ENCODE data around the gene ITPRIP. TPM values are rescaled to one million over a fixed set of nuclear protein-coding genes. Genes with fewer than 3 reads are reported as not detected.
A peak's percentile ranks its signal among the peaks of the same experiment; 100 is the strongest.

The ITPRIP gene
- total RNA-seq, 6 experiments from 2014 or later: 2.9 to 9.7 (median 7.7) TPM

DNA sequence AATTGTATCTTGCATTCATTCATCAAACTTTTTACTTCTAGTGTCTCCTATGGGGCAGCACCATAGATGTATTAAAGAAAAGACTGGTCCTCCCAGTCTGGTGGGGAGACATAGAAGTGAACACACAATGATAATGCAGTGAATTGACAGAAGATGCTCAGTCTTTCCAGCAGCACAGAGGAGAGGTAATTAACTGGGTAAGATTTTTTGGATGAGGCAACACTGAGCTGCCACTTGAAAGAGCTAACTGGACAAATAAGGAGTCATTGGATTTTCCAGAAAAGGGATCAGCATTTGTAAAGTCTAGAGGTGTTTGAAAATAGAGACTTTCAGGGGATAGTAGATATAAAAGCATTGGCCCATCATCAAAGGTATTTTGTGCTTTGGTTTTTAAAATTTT, 7.2 kb upstream of the ITPRIP start:
- Histone ChIP-seq H3K27me3 (no peaks in the 10 kb centered on the region), H3K36me3 (no peaks in the 10 kb centered on the region), H3K4me1 (peaks cover 0 to 13% (median 6%) of the 10 kb centered on the region in 4 donors), H3K9me3 (no peaks in the 10 kb centered on the region), H3K4me3 (no peak overlapping the region), H3K27ac (no peak overlapping the region)
- ATAC-seq (no peak), DNase-seq (no peak)
- TF ChIP-seq CTCF (IDR thresholded peaks at IDR 0.05): no peak
- TF ChIP-seq POLR2A (IDR thresholded peaks at IDR 0.05): no peak
- intact Hi-C loops (cut with DNase I): loop anchor here (5.0 kb wide), 1 partner anchor 38 kb away; no protein-coding TSS in a partner anchor

- no peaks in the 10 kb centered on the region for H3K9me3 ChIP-seq
- ATAC-seq: no peak
- no peaks in the 10 kb centered on the region for H3K36me3 ChIP-seq
- H3K4me3 ChIP-seq: no peak overlapping the region
- no peak for DNase-seq
- no peaks in the 10 kb centered on the region for H3K27me3 ChIP-seq
- intact Hi-C loops (cut with DNase I): no loop called here
- no peak for TF ChIP-seq CTCF (IDR thresholded peaks at IDR 0.05)
- TF ChIP-seq POLR2A (IDR thresholded peaks at IDR 0.05): no peak
- peak overlapping the region in 1 of 3 donors; percentile 24 for H3K27ac ChIP-seq
- 63% methylated on average over 1 of the region's 1 CpG for WGBS (ENCODE audit: insufficient coverage, low coverage, low lambda C conversion rate, missing lambda C conversion rate)
- peaks cover 0 to 11% (median 5%) of the 10 kb centered on the region in 4 donors for H3K4me1 ChIP-seq
These were observed 6.0 kb upstream of the ITPRIP start for GRCh38 chr10:104344219-104344618.

GRCh38 chr10:104342941-104343411, 4.7 kb upstream of the ITPRIP start:
- H3K27me3 ChIP-seq: no peaks in the 10 kb centered on the region
- no peak for TF ChIP-seq POLR2A (IDR thresholded peaks at IDR 0.05)
- TF ChIP-seq CTCF (IDR thresholded peaks at IDR 0.05): no peak
- WGBS (ENCODE audit: insufficient coverage, low coverage, low lambda C conversion rate, missing lambda C conversion rate): 37% methylated on average over 3 of the region's 3 CpGs
- intact Hi-C loops (cut with DNase I): no loop called here
- ATAC-seq (peak in 3 of 4 donors; percentile 6 to 58 (median 27)), DNase-seq (no peak)
- peaks cover 0 to 7% (median 3%) of the 10 kb centered on the region in 4 donors for H3K4me1 ChIP-seq
- H3K4me3 ChIP-seq: no peak overlapping the region
- no peaks in the 10 kb centered on the region for H3K9me3 ChIP-seq
- no peaks in the 10 kb centered on the region for H3K36me3 ChIP-seq
- H3K27ac ChIP-seq: peak overlapping the region in 1 of 3 donors; percentile 24

- peak overlapping the region; percentile 95 to 97 (median 96) for H3K27ac ChIP-seq
- H3K27me3 ChIP-seq: no peaks in the 10 kb centered on the region
- 60% methylated on average over 4 of the region's 4 CpGs for WGBS (ENCODE audit: insufficient coverage, low coverage, low lambda C conversion rate, missing lambda C conversion rate)
- DNase-seq (no peak), ATAC-seq (no peak)
- H3K4me3 ChIP-seq: no peak overlapping the region
- intact Hi-C loops (cut with DNase I): no loop called here
- TF ChIP-seq POLR2A (IDR thresholded peaks at IDR 0.05): no peak
- no peak for TF ChIP-seq CTCF (IDR thresholded peaks at IDR 0.05)
- no peaks in the 10 kb centered on the region for H3K9me3 ChIP-seq
- no peaks in the 10 kb centered on the region for H3K36me3 ChIP-seq
- H3K4me1 ChIP-seq: peaks cover 0 to 19% (median 3%) of the 10 kb centered on the region in 4 donors
These were observed 2.4 kb upstream of the ITPRIP start for GRCh38 chr10:104340641-104341040.

DNA sequence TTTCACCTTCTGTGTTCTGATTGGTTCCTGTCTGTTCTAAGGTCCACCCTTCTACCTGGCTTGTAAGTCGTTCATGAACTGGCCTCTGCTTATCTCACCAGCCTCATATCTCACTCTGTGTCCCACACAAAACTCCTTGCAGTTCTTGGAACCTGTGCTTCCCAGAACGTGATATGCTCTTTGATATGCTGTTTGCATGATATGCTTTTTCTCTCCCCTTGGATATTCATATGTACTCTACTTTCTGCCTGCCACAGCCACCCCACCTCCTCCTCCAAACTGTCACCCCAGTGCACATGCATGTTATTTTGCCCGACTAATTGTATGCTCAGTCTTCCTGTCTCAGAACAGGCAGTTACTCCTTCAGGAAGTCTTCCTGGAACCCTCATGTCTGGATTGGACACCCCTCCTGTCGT, 1.9 kb upstream of the ITPRIP start:
- no peaks in the 10 kb centered on the region for H3K36me3 ChIP-seq
- peak in 3 of 4 donors; percentile 1 to 3 (median 2) for ATAC-seq
- H3K4me3 ChIP-seq: no peak overlapping the region
- H3K27ac ChIP-seq: peak overlapping the region; percentile 95 to 97 (median 96)
- 25% methylated on average over 4 of the region's 4 CpGs for WGBS (ENCODE audit: insufficient coverage, low coverage, low lambda C conversion rate, missing lambda C conversion rate)
- DNase-seq: no peak
- H3K27me3 ChIP-seq: no peaks in the 10 kb centered on the region
- H3K9me3 ChIP-seq: no peaks in the 10 kb centered on the region
- peak; percentile 11 for TF ChIP-seq POLR2A (IDR thresholded peaks at IDR 0.05)
- no peak for TF ChIP-seq CTCF (IDR thresholded peaks at IDR 0.05)
- intact Hi-C loops (cut with DNase I): no loop called here
- H3K4me1 ChIP-seq: peaks cover 0 to 19% (median 3%) of the 10 kb centered on the region in 4 donors
